OCI-M2 (cell line): ENCODE results near the gene HDGFL2.

Experiments
- DNase-seq: peaks from one replicate; lab custom pipeline; 2025; ENCODE audit not compliant: unreplicated experiment; lab: John Stamatoyannopoulos, UW

Gene HDGFL2

GRCh38 chr19:4496304-4496703 lies 24.2 kb downstream of the HDGFL2 start:
- DNase-seq, result no peak

GRCh38 chr19:4497770-4498389 lies 25.8 kb downstream of the HDGFL2 start:
- DNase-seq, result no peak

GRCh38 chr19:4498694-4499093 lies 26.6 kb downstream of the HDGFL2 start:
- DNase-seq, result no peak

- DNase-seq, result no peak
Measured at GRCh38 chr19:4499318-4499717, 27.2 kb downstream of the HDGFL2 start.

- no peak for DNase-seq
Measured at GRCh38 chr19:4499855-4500254, 27.8 kb downstream of the HDGFL2 start.

GRCh38 chr19:4500841-4501591 lies 28.9 kb downstream of the HDGFL2 start:
- DNase-seq, result no peak

GRCh38 chr19:4501691-4502090 lies 29.6 kb downstream of the HDGFL2 start:
- DNase-seq, result no peak

GRCh38 chr19:4502282-4503131 lies 30.4 kb downstream of the HDGFL2 start:
- no peak for DNase-seq

GRCh38 chr19:4503132-4503824 lies 31.2 kb downstream of the HDGFL2 start:
- DNase-seq, result no peak

- no peak for DNase-seq
Measured at GRCh38 chr19:4503825-4504170, 31.7 kb downstream of the HDGFL2 start.

GRCh38 chr19:4504297-4504701 lies 32.2 kb downstream of the HDGFL2 start:
- no peak for DNase-seq

GRCh38 chr19:4504891-4505569 lies 32.9 kb downstream of the HDGFL2 start:
- no peak for DNase-seq

GRCh38 chr19:4505570-4506448 lies 33.7 kb downstream of the HDGFL2 start:
- no peak for DNase-seq

- no peak for DNase-seq
Measured at GRCh38 chr19:4506449-4507149, 34.5 kb downstream of the HDGFL2 start.

GRCh38 chr19:4507150-4507452 lies 35.0 kb downstream of the HDGFL2 start:
- no peak for DNase-seq

GRCh38 chr19:4507804-4508203 lies 35.7 kb downstream of the HDGFL2 start:
- DNase-seq, result no peak

- DNase-seq, result no peak
Measured at GRCh38 chr19:4508698-4509097, 36.6 kb downstream of the HDGFL2 start.

GRCh38 chr19:4510435-4511255 lies 38.5 kb downstream of the HDGFL2 start:
- DNase-seq, result no peak
